GM18870 (cell line): Measurements from ENCODE around the gene SOHLH1.

Experiments
- ATAC-seq: cut with Tn5 transposase; IDR thresholded peaks from one replicate; pipeline ENCODE4 v1.9.1; 2021; ENCODE audit warnings: moderate library complexity; ENCODE audit not compliant: unreplicated experiment

The SOHLH1 gene

GRCh38 chr9:135662758-135663450, 36.4 kb downstream of the SOHLH1 start, which contains the start of gene LCN9:
Gene LCN9 (plus strand): TSS chr9:135663309. CDS start chr9:135663322, 13 bp downstream.
- no peak for ATAC-seq

DNA sequence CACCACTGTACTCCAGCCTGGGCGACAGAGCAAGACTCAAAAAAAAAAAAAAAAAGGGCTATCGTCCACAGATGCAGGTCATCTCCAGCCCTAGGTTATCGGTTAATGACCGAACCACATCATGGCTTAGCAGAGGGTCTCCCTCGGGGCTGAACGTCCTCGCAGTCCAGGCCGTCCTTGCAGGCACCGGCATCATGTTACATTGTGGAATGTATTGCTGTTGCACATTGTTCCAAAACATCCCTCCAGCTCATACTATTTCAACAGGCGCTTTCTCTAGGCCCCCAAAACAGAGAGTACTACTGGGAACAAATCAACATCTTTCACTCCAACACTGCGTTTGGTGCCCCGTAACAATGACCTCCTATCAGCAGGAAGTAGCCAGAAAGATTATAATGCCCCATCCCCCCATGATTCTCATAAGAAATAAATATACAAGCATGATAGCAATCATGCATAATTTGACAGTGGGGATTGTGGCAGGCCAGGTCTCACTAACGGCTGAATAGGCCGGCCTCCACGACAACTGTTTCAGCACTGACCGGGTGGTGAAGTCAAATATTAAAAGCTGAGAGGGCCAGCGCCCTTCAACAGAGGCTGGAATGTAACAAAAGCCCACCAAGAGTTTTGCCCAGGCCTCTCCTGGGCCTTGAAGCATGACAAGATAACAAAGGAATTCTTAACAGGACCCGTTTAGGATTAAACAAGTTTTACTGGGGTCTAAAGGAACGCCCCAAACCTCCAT, 37.3 kb downstream of the SOHLH1 start:
- no peak for ATAC-seq

GRCh38 chr9:135660407-135660806, 38.9 kb downstream of the SOHLH1 start:
- no peak for ATAC-seq

DNA sequence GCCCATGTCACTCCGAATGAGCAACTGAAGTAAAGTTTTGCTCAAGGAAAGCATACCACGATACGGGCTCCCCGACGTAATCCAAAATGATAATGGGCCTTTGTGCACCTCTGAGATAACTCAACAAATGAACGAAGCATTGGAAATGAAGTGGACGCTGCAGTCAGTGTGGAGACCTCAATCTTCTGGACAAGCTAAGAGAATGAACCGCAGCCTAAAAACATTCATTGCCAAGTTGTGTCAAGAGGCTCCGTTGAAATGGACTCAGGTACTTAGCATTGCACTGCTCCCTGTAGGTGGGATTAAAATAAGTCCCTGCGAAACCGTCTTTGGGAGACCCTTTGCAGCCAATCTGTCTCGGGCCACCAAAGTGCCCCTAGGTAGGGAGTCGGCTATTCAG, 40.0 kb downstream of the SOHLH1 start:
- no peak for ATAC-seq

DNA sequence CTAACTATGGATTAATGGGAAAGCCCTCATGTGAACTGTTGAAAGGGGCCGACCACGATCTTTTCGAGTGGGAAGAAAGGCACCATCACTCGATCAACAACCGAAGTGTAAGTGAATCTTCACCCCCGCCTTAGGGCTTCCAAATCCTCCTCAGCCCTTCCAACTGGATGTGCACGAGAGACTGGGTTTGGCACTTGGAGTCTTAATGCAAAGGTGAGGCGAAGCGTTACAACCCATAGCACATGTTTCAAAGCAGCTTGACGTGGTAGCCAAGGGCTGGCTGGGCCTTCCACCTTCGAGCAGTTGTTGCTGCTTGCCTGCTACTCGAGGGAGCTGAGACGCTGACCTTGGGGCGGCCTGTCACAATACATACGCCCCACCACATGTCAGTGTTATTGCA, 41.9 kb downstream of the SOHLH1 start:
- ATAC-seq = no peak

- no peak for ATAC-seq
Measured at GRCh38 chr9:135655317-135655716, 44.0 kb downstream of the SOHLH1 start.

GRCh38 chr9:135650408-135650807, 48.9 kb downstream of the SOHLH1 start:
- no peak for ATAC-seq

- no peak for ATAC-seq
Measured at GRCh38 chr9:135649508-135649907, 49.8 kb downstream of the SOHLH1 start.

DNA sequence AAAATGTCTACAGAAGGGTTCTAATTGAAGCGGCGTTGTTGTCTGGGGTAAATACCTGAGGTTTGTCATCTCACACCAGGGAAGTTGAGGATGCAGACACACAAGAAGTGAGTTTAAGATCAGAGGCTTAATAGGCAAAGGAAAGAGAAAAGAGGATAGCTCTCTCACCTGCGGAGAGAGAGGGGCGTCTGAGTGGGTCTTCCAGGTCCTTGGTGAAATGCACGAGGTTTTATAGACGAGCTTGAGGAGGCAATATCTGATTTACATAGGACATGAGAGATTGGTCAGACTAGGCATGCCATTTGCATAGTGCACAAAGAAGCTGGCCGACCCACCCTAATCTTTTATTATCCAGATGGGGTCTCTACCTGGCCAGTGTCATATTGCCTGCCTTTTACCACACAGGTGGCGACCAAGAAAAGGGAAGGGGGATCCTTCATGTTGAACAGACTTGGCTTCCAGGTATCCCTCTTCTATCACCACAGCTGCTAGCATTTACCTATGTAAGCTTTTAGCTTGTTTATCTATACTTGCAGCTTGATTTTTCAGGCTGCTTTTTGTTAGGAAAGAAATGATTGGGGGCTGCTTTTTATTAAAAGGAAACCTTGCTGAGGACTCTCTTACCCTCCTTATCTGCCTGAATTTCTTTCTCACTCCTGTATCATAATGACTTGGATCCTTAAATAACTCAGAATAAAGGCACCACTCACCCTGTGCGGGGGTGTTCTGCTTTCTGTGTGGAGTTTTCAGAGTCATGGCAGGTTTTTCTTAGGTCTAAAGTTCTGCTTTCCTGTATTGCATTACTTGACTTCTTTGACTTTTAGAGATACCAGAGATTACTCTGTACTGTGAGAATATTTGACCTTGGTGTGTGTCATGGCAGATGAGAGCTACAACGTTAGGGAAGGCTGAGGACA, 50.5 kb downstream of the SOHLH1 start:
- no peak for ATAC-seq

GRCh38 chr9:135647884-135648283, 51.4 kb downstream of the SOHLH1 start:
- no peak for ATAC-seq

DNA sequence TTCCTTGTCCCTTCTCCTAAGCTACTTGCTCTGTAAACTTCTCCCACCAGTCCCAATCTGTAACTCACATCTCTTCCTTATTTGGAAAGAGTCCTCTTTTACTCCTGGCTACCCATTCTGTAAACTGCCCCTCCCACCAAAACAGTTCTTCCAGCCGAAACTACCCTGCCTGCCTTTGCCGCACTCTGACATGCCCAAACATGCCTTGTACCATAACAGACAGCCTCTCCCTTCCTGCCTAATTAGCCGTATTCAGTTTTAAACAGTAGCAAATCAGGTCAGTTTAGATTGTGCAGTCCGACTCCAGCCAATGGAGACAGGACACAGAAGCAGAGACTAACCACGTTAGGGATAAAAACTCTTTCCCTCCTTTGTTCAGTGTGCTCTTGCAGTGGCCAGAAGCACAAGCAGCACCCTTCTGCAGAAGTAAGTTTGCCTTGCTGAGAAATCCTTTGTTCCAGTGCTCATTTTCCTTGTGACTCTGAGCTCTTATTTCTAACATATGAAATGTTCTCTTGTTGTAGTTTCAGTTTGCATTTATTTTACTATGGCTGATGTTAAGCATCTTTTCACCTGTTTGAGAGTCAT, 54.6 kb downstream of the SOHLH1 start:
- no peak for ATAC-seq
